DND-41 (cell line): ENCODE results near the gene EXOC3L4.
"Not testable (repeated sequence)": the region's sequence is repeated elsewhere in the genome, so short reads cannot be mapped to it uniquely, and the experiment has no call there.

Source experiments
- ATAC-seq: fragments of 200-7000 bp; cut with Tn5 transposase; 3 replicates; pipeline ENCODE4 v1.9.1; 2021; ENCODE audit warnings: low read depth; ENCODE audit not compliant: insufficient read depth
- DNase-seq: peaks from one replicate; pipeline ENCODE4 v3.0.0-alpha.2; 2020
- H2AFZ ChIP-seq: 2 replicates; pipeline ENCODE4 v1.6.0; 2012; ENCODE audit warnings: low read depth, low read length
- H3K27ac ChIP-seq: 2 replicates; pipeline ENCODE4 v1.5.1; 2012; ENCODE audit warnings: low read length, inconsistent platforms
- H3K27me3 ChIP-seq: fragments of 200-600 bp; sonication (generic); 2 replicates; pipeline ENCODE4 v1.6.0; 2012; ENCODE audit warnings: low read length, mild to moderate bottlenecking, inconsistent platforms; ENCODE audit not compliant: insufficient read depth, poor library complexity
- H3K36me3 ChIP-seq: 2 replicates; pipeline ENCODE4 v1.5.1; 2012; ENCODE audit warnings: low read length, inconsistent platforms; ENCODE audit not compliant: insufficient read depth
- H3K4me1 ChIP-seq: 2 replicates; pipeline ENCODE4 v1.5.1; 2012; ENCODE audit warnings: mild to moderate bottlenecking, low read length; ENCODE audit not compliant: insufficient read depth
- H3K4me2 ChIP-seq: 2 replicates; pipeline ENCODE4 v1.6.0; 2012; ENCODE audit warnings: mild to moderate bottlenecking, moderate library complexity, low read length, inconsistent platforms; ENCODE audit not compliant: insufficient read depth
- H3K4me3 ChIP-seq, 2 experiments: fragments of 200-600 bp in 1 of 2; shearing (Covaris generic) in 1 of 2; 2 replicates each; pipeline ENCODE4 v1.5.1; 2012 to 2016; ENCODE audit warnings: inconsistent platforms in 2 of 2, low read length in 2 of 2, mild to moderate bottlenecking in 2 of 2, low read depth in 1 of 2, moderate library complexity in 1 of 2
- H3K79me2 ChIP-seq: 2 replicates; pipeline ENCODE4 v1.6.0; 2012; ENCODE audit warnings: low read length, inconsistent platforms; ENCODE audit not compliant: insufficient read depth
- H3K9ac ChIP-seq: 2 replicates; pipeline ENCODE4 v1.6.0; 2012; ENCODE audit warnings: low read depth, mild to moderate bottlenecking, inconsistent platforms, low read length, moderate library complexity
- H3K9me3 ChIP-seq: 2 replicates; pipeline ENCODE4 v1.5.1; 2012; ENCODE audit warnings: low read length, moderate library complexity, mild to moderate bottlenecking, inconsistent platforms; ENCODE audit not compliant: insufficient read depth, severe bottlenecking
- H4K20me1 ChIP-seq: 2 replicates; pipeline ENCODE4 v1.6.0; 2012; ENCODE audit warnings: low read length; ENCODE audit not compliant: insufficient read depth
- EZH2 ChIP-seq: IDR thresholded peaks from 3 replicates; pipeline ENCODE4 v1.6.1; 2012; ENCODE audit warnings: borderline replicate concordance, low read depth, mild to moderate bottlenecking, moderate library complexity, low read length, inconsistent platforms; ENCODE audit not compliant: severe bottlenecking
- TF ChIP-seq, protein P1 (sequence below): IDR thresholded peaks from 2 replicates; pipeline ENCODE4 v1.5.1; 2012; ENCODE audit warnings: borderline replicate concordance, low read length, moderate library complexity, mild to moderate bottlenecking; ENCODE audit not compliant: poor library complexity, severe bottlenecking; ENCODE audit errors: extremely low read depth

The EXOC3L4 gene

GRCh38 chr14:103155010-103155409, 60.5 kb downstream of the EXOC3L4 start:
- no peak for ATAC-seq
- Histone ChIP-seq H3K79me2 (no peaks in the 10 kb centered on the region), H3K4me2 (no peak overlapping the region), H4K20me1 (no peaks in the 10 kb centered on the region), H3K9ac (no peak overlapping the region), H3K4me1 (no peaks in the 10 kb centered on the region), H3K9me3 (no peaks in the 10 kb centered on the region), H2AFZ (no peak overlapping the region), H3K36me3 (no peaks in the 10 kb centered on the region), H3K27me3 (no peaks in the 10 kb centered on the region), H3K27ac (no peak overlapping the region), H3K4me3 (no peak overlapping the region)
- no peak for DNase-seq
- TF ChIP-seq EZH2: no peak
- TF ChIP-seq, protein P1, sequence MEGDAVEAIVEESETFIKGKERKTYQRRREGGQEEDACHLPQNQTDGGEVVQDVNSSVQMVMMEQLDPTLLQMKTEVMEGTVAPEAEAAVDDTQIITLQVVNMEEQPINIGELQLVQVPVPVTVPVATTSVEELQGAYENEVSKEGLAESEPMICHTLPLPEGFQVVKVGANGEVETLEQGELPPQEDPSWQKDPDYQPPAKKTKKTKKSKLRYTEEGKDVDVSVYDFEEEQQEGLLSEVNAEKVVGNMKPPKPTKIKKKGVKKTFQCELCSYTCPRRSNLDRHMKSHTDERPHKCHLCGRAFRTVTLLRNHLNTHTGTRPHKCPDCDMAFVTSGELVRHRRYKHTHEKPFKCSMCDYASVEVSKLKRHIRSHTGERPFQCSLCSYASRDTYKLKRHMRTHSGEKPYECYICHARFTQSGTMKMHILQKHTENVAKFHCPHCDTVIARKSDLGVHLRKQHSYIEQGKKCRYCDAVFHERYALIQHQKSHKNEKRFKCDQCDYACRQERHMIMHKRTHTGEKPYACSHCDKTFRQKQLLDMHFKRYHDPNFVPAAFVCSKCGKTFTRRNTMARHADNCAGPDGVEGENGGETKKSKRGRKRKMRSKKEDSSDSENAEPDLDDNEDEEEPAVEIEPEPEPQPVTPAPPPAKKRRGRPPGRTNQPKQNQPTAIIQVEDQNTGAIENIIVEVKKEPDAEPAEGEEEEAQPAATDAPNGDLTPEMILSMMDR: no peak

DNA sequence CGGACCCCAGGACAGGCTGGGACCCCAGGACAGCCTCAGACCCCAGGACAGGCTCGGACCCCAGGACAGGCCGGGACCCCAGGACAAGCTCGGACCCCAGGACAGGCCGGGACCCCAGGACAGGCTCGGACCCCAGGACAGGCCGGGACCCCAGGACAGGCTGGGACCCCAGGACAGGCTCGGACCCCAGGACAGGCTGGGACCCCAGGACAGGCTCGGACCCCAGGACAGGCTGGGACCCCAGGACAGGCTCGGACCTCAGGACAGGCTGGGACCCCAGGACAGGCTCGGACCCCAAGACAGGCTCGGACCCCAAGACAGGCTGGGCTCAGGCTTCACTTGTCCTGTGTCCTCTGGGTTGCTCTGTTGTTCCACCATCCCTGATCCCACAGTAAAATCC, 60.9 kb downstream of the EXOC3L4 start:
- H2AFZ ChIP-seq, H3K4me1 ChIP-seq, H3K9me3 ChIP-seq, ATAC-seq, H3K4me3 ChIP-seq, H3K27me3 ChIP-seq, H3K9ac ChIP-seq, DNase-seq, H4K20me1 ChIP-seq, H3K36me3 ChIP-seq, H3K79me2 ChIP-seq, H3K4me2 ChIP-seq, H3K27ac ChIP-seq: not testable (repeated sequence)

DNA sequence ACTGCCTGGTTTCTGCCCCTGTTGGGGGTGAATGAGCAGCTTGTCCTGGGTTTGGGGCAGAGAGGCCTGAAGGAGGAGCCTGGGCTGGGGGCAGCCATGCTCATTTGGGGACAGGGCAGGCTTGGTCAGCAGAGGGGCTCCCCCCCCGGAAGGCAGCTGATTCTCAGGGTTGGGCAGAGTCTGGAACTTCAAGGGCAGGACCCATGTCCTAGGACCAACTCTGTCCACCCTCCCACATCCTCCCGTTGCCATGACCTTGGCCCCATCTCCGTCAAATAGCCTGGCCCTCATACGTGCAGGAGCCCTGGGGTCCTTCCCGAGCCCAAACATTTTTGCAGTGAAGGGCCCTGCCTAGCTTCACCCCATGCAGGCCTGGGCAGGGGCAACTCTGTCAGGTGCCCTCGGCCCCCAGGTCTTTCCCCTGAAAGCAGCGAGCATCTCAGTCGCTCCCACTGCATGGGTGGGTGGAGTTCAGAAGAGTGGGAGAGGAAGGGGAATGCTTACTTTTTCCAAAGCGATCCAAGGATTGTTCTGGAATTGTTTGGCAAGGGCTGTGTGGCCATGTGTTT, 61.4 kb downstream of the EXOC3L4 start:
- Histone ChIP-seq H3K9ac (no peak overlapping the region), H3K4me3 (no peak overlapping the region), H3K9me3 (no peaks in the 10 kb centered on the region), H3K27me3 (no peaks in the 10 kb centered on the region), H3K4me1 (no peaks in the 10 kb centered on the region), H2AFZ (no peak overlapping the region), H4K20me1 (no peaks in the 10 kb centered on the region), H3K27ac (no peak overlapping the region), H3K79me2 (no peaks in the 10 kb centered on the region), H3K36me3 (no peaks in the 10 kb centered on the region), H3K4me2 (no peak overlapping the region)
- no peak for ATAC-seq
- DNase-seq: no peak
- no peak for TF ChIP-seq EZH2
- TF ChIP-seq, protein P1: no peak

DNA sequence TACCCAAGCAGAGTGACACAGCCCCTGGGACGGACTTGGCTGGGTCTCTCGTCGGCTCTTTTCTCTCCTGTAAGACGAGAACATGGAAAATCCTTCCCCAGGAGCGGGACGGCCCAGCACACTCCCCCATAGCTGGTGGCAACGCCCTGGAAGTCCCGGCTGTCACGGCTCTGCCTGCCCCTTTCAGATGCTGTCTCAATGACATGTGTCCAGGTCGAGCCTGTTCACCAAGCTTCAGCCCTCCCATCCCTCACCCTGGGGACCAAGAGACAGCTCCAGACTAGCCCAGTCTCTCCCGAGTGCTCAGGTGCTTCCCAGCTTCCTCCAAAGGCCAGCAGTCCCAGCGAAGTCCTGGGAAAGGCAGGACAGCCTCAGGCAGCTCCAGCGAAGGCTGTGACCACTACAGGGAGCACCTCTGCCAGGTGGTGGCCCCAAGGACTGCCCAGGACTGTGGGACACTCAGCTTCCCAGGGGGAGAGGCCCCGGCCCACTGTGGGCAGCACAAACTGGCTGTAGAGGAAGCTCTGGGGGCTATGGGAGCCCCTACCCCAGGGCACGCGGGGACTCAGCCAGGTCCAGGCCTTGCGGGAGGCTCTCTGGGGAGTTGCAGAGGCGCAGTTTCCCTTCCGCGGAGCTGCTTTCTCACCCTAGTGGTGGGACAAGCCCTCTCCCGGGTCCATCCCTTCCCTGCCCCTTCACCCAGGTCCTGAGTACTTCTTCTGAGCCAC, 62.3 kb downstream of the EXOC3L4 start:
- Histone ChIP-seq H3K9ac (no peak overlapping the region), H2AFZ (no peak overlapping the region), H3K4me3 (no peak overlapping the region), H3K4me2 (no peak overlapping the region), H3K27ac (no peak overlapping the region), H4K20me1 (no peaks in the 10 kb centered on the region), H3K79me2 (no peaks in the 10 kb centered on the region), H3K4me1 (no peaks in the 10 kb centered on the region), H3K36me3 (no peaks in the 10 kb centered on the region), H3K27me3 (no peaks in the 10 kb centered on the region), H3K9me3 (no peaks in the 10 kb centered on the region)
- ATAC-seq: no peak
- TF ChIP-seq, protein P1: no peak
- TF ChIP-seq EZH2: no peak
- no peak for DNase-seq
